NCI-H1092 treated with DMSO at 0.1 percent for 48 hours (cell line): ENCODE data around the gene MAN1A1.

Experiments
- DNase-seq: peaks from one replicate; lab custom pipeline; 2025; lab: John Stamatoyannopoulos, UW

MAN1A1 gene

DNA sequence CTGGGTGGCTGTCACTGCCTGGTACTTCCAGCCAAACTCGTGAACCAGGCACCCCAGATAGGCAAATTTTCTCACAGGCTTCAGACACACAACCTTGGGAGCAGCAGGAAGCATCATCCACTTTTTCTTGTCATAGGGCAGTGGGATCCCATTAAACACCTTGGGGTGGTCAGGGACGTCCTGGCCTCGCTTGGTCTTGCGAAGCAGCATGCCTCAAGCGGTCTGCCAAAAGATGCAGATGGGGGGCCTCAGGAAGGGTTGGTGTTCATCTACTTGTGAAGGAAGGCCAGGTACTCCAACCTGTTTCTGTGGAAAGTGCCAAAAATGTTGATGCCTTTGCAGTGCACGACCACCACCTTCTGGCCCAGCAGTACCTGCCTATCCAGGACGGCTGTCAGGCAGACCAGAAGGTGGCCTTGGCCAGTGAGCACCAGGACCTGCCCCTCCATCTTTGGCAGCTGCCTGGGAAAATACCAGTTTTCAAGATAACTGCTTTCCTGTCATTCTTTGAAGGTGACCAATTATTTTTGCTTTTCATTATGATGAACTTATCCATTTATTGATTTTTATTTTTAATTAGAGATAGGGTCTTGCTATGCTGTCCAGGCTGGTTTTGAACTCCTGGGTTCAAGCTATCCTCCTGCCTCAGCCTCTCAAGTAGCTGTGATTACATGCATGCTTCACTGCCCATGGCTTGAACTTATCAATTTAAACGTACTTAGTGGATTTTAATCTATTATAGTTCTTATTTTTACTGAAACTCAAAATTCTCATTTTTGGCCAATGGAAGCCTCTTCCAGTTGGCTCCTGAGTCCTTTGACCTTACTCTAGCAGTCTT, 80.1 kb downstream of the MAN1A1 start:
- DNase-seq: no peak

GRCh38 chr6:119267126-119267905, 82.2 kb downstream of the MAN1A1 start:
- no peak for DNase-seq

GRCh38 chr6:119264854-119265397, 84.6 kb downstream of the MAN1A1 start:
- no peak for DNase-seq

DNA sequence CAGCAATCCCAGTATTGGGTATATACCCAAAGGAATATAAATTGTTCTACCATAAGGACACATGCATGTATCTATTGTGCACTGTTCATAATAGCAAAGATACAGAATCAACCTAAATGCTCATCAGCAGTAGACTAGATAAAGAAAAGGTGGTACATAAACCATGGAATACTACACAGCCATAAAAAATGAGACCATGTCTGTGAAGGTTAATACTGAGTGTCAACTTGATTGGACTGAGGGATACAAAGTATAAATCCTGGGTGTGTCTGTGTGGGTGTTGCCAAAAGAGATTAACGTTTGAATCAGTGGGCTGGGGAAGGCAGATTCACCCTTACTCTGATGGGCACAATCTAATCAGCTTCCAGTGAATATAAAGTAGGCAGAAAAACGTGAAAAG, 86.9 kb downstream of the MAN1A1 start:
- DNase-seq: no peak

- DNase-seq: no peak
Measured at GRCh38 chr6:119261944-119262284, 87.6 kb downstream of the MAN1A1 start.

GRCh38 chr6:119259027-119259426, 90.5 kb downstream of the MAN1A1 start:
- no peak for DNase-seq

GRCh38 chr6:119257726-119258125, 91.8 kb downstream of the MAN1A1 start:
- no peak for DNase-seq

- DNase-seq: no peak
Measured at GRCh38 chr6:119256978-119257462, 92.5 kb downstream of the MAN1A1 start.

DNA sequence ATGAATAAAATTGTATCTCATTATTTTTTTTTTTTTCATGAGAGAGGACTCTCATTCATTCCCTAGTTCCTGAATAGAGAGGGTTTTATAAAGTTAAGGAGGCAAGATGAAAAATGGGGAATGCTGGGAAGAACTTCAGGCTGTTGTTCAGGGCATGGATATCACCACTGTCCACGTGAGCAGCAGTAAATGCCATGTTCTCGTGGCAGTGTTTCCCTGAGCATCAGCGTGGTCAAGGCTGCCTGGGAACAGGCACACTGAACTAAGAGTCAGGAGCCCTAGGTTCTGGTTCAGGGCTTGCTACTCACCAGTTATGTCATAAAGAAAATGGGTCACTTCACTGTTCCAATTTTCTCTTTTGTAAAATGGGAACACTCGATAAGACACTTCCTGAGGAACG, 93.2 kb downstream of the MAN1A1 start:
- no peak for DNase-seq

GRCh38 chr6:119255492-119255891, 94.1 kb downstream of the MAN1A1 start:
- DNase-seq: no peak

- no peak for DNase-seq
Measured at GRCh38 chr6:119250036-119250435, 99.5 kb downstream of the MAN1A1 start.

DNA sequence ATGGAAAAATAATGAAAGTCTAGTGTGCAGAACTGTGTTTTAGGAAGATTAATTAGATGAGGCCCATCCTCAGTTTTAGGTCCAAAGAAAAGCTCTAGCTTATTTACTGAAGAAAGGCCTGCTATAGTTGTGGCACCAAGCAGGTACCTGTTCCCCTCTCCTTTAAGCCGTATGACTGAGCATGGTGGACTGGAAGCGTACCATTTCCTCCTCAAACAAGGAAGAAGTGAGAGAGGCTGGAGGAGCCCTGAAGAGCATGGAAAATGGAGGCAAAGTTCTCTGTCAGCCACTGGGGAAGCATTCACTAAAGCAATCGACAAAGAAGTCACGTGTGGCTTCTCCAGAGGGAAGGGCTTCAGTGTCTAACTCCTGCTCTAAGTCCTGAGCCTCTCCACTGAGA, 100.2 kb downstream of the MAN1A1 start:
- no peak for DNase-seq

DNA sequence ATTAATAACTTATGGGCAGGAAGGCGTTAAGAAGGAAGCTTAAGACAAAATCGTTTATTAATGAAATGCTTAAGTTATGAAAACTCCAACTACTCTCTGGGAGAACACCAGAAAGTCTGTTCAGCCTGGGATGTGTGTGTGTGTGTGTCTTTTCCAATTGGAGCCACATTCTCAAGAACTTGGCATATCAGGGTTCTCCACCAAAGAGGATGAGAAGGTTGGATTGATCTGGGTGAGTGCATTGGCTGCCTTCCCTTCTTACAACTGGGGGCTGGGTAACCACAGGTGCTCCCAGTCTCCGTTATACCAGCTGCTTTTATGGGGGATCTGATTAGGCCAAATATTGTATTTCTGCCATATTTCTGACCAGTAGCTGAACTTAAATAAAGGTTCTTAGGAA, 102.1 kb downstream of the MAN1A1 start:
- DNase-seq: no peak

DNA sequence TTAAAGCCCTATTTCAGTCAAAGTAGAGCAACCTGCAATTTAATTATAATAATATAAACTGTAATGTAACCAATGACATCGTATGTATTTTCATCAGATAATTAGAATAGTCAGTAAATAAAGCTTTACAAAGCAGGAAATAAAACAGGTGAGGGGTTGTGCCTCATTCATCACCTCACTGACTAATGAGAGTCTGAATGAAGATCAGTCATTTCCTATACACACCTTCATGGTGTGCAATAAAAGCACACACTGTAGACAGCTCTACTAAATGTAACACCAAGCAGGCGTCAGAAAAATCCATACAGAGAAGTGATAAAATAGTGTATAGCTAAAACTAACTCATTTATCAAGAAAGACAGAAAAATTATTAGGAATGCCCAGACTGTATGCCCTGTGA, 105.9 kb downstream of the MAN1A1 start:
- DNase-seq: no peak

DNA sequence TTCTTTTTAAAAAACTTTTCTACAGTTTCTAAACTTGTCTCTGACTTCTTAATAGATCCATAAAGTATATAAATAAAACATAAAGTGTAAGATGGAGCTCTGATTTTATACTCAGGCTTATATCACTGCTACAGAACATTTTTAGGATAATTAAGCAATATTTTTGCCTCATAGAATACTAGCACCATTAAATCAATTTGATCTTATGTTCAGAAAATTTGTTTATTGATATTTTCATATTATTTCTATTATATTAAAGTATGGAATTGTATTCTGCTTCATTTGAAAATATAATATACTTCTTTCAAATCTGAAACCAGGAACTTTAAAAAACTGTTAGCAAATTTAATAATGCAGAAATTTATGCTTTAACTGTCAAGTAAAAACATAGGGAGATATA, 106.5 kb downstream of the MAN1A1 start:
- no peak for DNase-seq

- no peak for DNase-seq
Measured at GRCh38 chr6:119241540-119242309, 107.8 kb downstream of the MAN1A1 start.

DNA sequence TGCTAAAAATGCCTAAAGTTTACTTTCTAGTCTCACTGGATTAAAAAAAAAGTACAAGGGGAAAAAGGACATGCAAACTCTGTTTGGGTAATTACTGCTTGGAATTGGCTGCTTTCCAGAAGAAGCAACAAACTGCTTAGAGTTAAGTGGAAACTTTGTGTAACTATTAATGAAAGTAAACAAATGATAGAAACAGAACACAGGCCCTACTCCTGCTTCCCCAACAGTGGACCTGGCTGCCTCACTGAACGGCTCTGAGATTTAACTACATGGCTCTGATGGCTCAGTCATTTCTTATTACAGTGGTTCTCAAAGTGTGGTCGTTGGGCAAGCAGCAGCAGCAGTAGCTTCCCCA, 108.5 kb downstream of the MAN1A1 start:
- no peak for DNase-seq

GRCh38 chr6:119240257-119241110, 109.1 kb downstream of the MAN1A1 start:
- DNase-seq: no peak

GRCh38 chr6:119237177-119237715, 112.3 kb downstream of the MAN1A1 start:
- no peak for DNase-seq

GRCh38 chr6:119234941-119235340, 114.6 kb downstream of the MAN1A1 start:
- DNase-seq: no peak

DNA sequence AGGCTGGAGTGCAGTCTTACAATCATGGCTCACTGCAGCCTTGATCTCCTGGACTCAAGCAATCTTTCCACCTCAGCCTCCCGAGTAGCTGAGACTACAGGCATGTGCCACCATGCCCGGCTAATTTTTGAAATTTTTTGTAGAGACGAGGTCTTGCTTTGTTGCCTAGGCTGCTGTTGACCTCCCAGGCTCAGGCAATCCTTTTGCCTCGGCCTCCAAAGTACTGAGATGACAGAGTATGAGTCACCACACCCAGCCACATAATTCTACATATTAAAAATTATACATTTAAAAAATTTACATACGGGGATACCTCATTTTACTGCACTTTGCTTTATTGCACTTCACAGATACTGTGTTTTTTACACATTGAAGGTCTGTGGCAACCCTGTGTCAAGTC, 115.1 kb downstream of the MAN1A1 start:
- DNase-seq: no peak
